ENCODE results near the gene LRRC18. TPM values are rescaled to one million over a fixed set of nuclear protein-coding genes. Genes with fewer than 3 reads are reported as not detected.
A peak's percentile ranks its signal among the peaks of the same experiment; 100 is the strongest.

LRRC18 gene
- total and polyA plus RNA-seq, 2 donors (not counting 1 experiment from before 2014, with no cell fraction given), result not detected

DNA sequence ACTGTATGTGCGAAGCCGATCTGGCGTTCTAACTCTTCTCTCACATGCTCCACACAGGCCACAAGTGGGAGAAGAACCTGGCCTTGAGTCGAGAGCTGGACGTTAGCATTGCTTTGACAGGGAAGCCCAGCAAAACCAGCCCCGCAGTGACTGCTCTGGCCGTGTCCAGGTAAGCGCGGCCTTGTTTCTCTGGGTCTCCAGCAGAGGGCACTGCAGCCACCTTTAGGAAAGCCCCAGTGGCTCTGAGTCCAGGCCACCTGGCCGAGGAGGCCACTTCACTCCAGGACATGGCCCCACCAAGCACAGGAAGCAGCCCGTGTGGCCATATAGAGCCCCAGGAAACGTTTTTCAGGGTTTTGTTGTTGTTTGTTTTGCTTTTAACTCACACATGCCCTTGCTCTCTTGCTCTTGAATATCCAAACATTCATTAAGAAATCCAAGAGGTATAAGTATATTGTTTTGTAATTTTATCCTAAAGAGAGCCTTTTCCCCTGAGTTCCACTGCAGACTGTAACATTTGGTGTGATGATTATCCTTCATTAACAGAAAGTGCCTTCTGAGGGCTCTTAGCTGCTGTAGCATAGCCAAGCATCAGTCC lies 41.8 kb upstream of the LRRC18 start:
- peak overlapping the region in 1 of 2 donors; percentile 23 for H3K27ac ChIP-seq (ENCODE audit: low read length in 2 of 2)
- peaks cover 1% of the 10 kb centered on the region for H3K4me1 Mint-ChIP-seq
- H4K20me1 ChIP-seq (ENCODE audit: control insufficient read depth, insufficient read depth, low read length, poor library complexity, severe bottlenecking), result peaks cover 14% of the 10 kb centered on the region
- TF ChIP-seq CTCF (IDR thresholded peaks at IDR 0.05), result peak; percentile 88
- TF ChIP-seq EZH2 (IDR thresholded peaks at IDR 0.05; ENCODE audit: borderline replicate concordance, insufficient read depth, low read depth, low read length, poor library complexity, severe bottlenecking), result no peak
- ChIA-PET CTCF (interaction anchor here (1.3 to 2.0 kb wide), 4 partner anchors 183 to 538 kb away, joined by 3 to 8 read pairs (median 6); no protein-coding TSS in a partner anchor), POLR2A (interaction anchor here (0.5 kb wide), 1 partner anchor 356 kb away, joined by 4 read pairs; no protein-coding TSS in a partner anchor)
- H3K36me3 ChIP-seq (replicated peaks in 1 of 2; ENCODE audit: control extremely low read depth in 1 of 2, control insufficient read depth in 1 of 2, extremely low read depth in 1 of 2, insufficient read depth in 2 of 2, low read length in 1 of 2), result peaks cover 13 to 85% of the 10 kb centered on the region in 2 experiments
- no peaks in the 10 kb centered on the region for H3K79me2 ChIP-seq (ENCODE audit: control insufficient read depth, insufficient read depth, low read length)
- DNase-seq (peak; percentile 54), ATAC-seq (ENCODE audit: low read depth) (peak; percentile 52)
- H3K4me3 Mint-ChIP-seq, result no peak overlapping the region
- no peak overlapping the region for H3K9ac ChIP-seq (ENCODE audit: low read length)
- H3K27ac Mint-ChIP-seq, result no peak overlapping the region
- 71% methylated on average over 10 of the region's 12 CpGs for WGBS (ENCODE audit: insufficient coverage)
- no peak overlapping the region for H3K4me3 ChIP-seq (ENCODE audit: control extremely low read depth in 1 of 5, extremely low read depth in 1 of 5, insufficient read depth in 1 of 5, low read depth in 2 of 5, low read length in 4 of 5)
- H3K27me3 ChIP-seq (replicated peaks in 1 of 4; ENCODE audit: control extremely low read depth in 1 of 4, control insufficient read depth in 3 of 4, insufficient read depth in 4 of 4, low read length in 3 of 4), result no peaks in the 10 kb centered on the region
- no peak overlapping the region for H2AFZ ChIP-seq (ENCODE audit: insufficient read depth, low read depth, low read length, poor library complexity, severe bottlenecking)
- H3K4me2 ChIP-seq (replicated peaks; ENCODE audit: low read depth, low read length, poor library complexity, severe bottlenecking), result no peak overlapping the region
- no peaks in the 10 kb centered on the region for H3K27me3 Mint-ChIP-seq
- H3K9me3 ChIP-seq (ENCODE audit: control extremely low read depth in 1 of 3, control insufficient read depth in 2 of 3, insufficient read depth in 1 of 3, low read length in 2 of 3), result no peaks in the 10 kb centered on the region
- intact Hi-C loops (cut with micrococcal nuclease), result loop anchor here (1.0 kb wide), 2 partner anchors 531 to 538 kb away; no protein-coding TSS in a partner anchor
- no peaks in the 10 kb centered on the region for H3K4me1 ChIP-seq (ENCODE audit: control insufficient read depth in 2 of 2, insufficient read depth in 2 of 2, low read length in 2 of 2)
- H3K9me3 Mint-ChIP-seq (ENCODE audit: insufficient read depth), result no peaks in the 10 kb centered on the region

DNA sequence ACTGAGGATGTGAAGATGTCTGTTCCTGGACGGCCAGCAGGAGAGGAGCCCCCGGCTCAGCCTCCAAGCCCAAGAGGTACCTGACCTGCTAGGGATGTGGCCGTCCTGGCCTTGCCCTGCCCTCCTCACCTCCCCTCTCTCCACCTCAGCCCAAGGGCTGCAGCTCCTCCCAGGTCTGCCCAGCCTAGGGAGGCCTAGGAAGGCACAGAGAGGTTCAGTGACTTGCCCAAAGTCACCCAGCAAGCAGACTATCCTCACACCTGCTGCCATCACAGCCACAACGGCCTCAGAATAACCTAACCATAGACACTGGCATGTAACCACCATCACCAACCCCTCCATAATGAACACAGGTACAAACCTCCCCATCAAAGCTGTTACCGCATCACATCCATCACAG lies 38.7 kb upstream of the LRRC18 start:
- Mint-ChIP-seq H3K4me3 (no peak overlapping the region), H3K27ac (no peak overlapping the region), H3K4me1 (no peaks in the 10 kb centered on the region), H3K27me3 (no peaks in the 10 kb centered on the region), H3K9me3 (ENCODE audit: insufficient read depth) (no peaks in the 10 kb centered on the region)
- POLR2A ChIA-PET, result no interaction called here
- ATAC-seq (ENCODE audit: low read depth), result no peak
- Histone ChIP-seq H3K79me2 (ENCODE audit: control insufficient read depth, insufficient read depth, low read length) (no peaks in the 10 kb centered on the region), H3K4me3 (ENCODE audit: control extremely low read depth in 1 of 5, extremely low read depth in 1 of 5, insufficient read depth in 1 of 5, low read depth in 2 of 5, low read length in 4 of 5) (no peak overlapping the region), H2AFZ (ENCODE audit: insufficient read depth, low read depth, low read length, poor library complexity, severe bottlenecking) (no peak overlapping the region), H3K27me3 (replicated peaks in 1 of 4; ENCODE audit: control extremely low read depth in 1 of 4, control insufficient read depth in 3 of 4, insufficient read depth in 4 of 4, low read length in 3 of 4) (no peaks in the 10 kb centered on the region), H3K36me3 (replicated peaks in 1 of 2; ENCODE audit: control extremely low read depth in 1 of 2, control insufficient read depth in 1 of 2, extremely low read depth in 1 of 2, insufficient read depth in 2 of 2, low read length in 1 of 2) (peaks cover 10 to 98% of the 10 kb centered on the region in 2 experiments), H3K9ac (ENCODE audit: low read length) (no peak overlapping the region), H3K4me2 (replicated peaks; ENCODE audit: low read depth, low read length, poor library complexity, severe bottlenecking) (no peak overlapping the region), H3K9me3 (ENCODE audit: control extremely low read depth in 1 of 3, control insufficient read depth in 2 of 3, insufficient read depth in 1 of 3, low read length in 2 of 3) (no peaks in the 10 kb centered on the region), H3K4me1 (ENCODE audit: control insufficient read depth in 2 of 2, insufficient read depth in 2 of 2, low read length in 2 of 2) (no peaks in the 10 kb centered on the region), H4K20me1 (ENCODE audit: control insufficient read depth, insufficient read depth, low read length, poor library complexity, severe bottlenecking) (peaks cover 14% of the 10 kb centered on the region), H3K27ac (ENCODE audit: low read length in 2 of 2) (no peak overlapping the region)
- CTCF ChIA-PET, result interaction anchor here (1.4 to 1.5 kb wide), 2 partner anchors 9 to 534 kb away, joined by 3 to 4 read pairs; no protein-coding TSS in a partner anchor
- WGBS (ENCODE audit: insufficient coverage), result 99% methylated on average over 5 of the region's 5 CpGs
- DNase-seq, result no peak
- no peak for TF ChIP-seq CTCF (IDR thresholded peaks at IDR 0.05)
- TF ChIP-seq EZH2 (IDR thresholded peaks at IDR 0.05; ENCODE audit: borderline replicate concordance, insufficient read depth, low read depth, low read length, poor library complexity, severe bottlenecking), result no peak
- intact Hi-C loops (cut with micrococcal nuclease), result no loop called here
